ENCODE results near the gene ZFP14. TPM values are rescaled to one million over a fixed set of nuclear protein-coding genes. Genes with fewer than 3 reads are reported as not detected.

ZFP14 gene
- total RNA-seq, 1 donor from 2014 or later = 2.5 TPM

- Histone ChIP-seq H3K36me3 (ENCODE audit: control insufficient read depth, insufficient read depth, low read length) (no peaks in the 10 kb centered on the region), H3K27me3 (ENCODE audit: control insufficient read depth, insufficient read depth, low read length) (peaks cover 2% of the 10 kb centered on the region), H3K4me3 (ENCODE audit: low read depth, low read length) (peak overlapping the region; percentile 70)
- TF ChIP-seq CTCF (IDR thresholded peaks at IDR 0.05; ENCODE audit: insufficient read depth, low read length, poor library complexity, severe bottlenecking) = no peak
- DNase-seq (ENCODE audit: low read depth) = no peak
Observed at GRCh38 chr19:36417752-36418286, 38.8 kb upstream of the ZFP14 start.

GRCh38 chr19:36409841-36410240 lies 30.8 kb upstream of the ZFP14 start:
- TF ChIP-seq CTCF (IDR thresholded peaks at IDR 0.05; ENCODE audit: insufficient read depth, low read length, poor library complexity, severe bottlenecking) = no peak
- DNase-seq (ENCODE audit: low read depth) = no peak

GRCh38 chr19:36408101-36408500 lies 29.1 kb upstream of the ZFP14 start:
- H3K36me3 ChIP-seq (ENCODE audit: control insufficient read depth, insufficient read depth, low read length) = no peaks in the 10 kb centered on the region
- DNase-seq (ENCODE audit: low read depth) = no peak
- no peaks in the 10 kb centered on the region for H3K27me3 ChIP-seq (ENCODE audit: control insufficient read depth, insufficient read depth, low read length)
- no peak overlapping the region for H3K4me3 ChIP-seq (ENCODE audit: low read depth, low read length)
- no peak for TF ChIP-seq CTCF (IDR thresholded peaks at IDR 0.05; ENCODE audit: insufficient read depth, low read length, poor library complexity, severe bottlenecking)

More at GRCh38 chr19:36409841-36410240, 30.8 kb upstream of the ZFP14 start:
- no peaks in the 10 kb centered on the region for H3K36me3 ChIP-seq (ENCODE audit: control insufficient read depth, insufficient read depth, low read length)
- H3K27me3 ChIP-seq (ENCODE audit: control insufficient read depth, insufficient read depth, low read length) = no peaks in the 10 kb centered on the region
- no peak overlapping the region for H3K4me3 ChIP-seq (ENCODE audit: low read depth, low read length)

- Histone ChIP-seq H3K36me3 (ENCODE audit: control insufficient read depth, insufficient read depth, low read length) (no peaks in the 10 kb centered on the region), H3K27me3 (ENCODE audit: control insufficient read depth, insufficient read depth, low read length) (no peaks in the 10 kb centered on the region), H3K4me3 (ENCODE audit: low read depth, low read length) (no peak overlapping the region)
- TF ChIP-seq CTCF (IDR thresholded peaks at IDR 0.05; ENCODE audit: insufficient read depth, low read length, poor library complexity, severe bottlenecking) = no peak
- DNase-seq (ENCODE audit: low read depth) = no peak
Observed at GRCh38 chr19:36404498-36404897, 25.5 kb upstream of the ZFP14 start.

- Histone ChIP-seq H3K36me3 (ENCODE audit: control insufficient read depth, insufficient read depth, low read length) (no peaks in the 10 kb centered on the region), H3K27me3 (ENCODE audit: control insufficient read depth, insufficient read depth, low read length) (no peaks in the 10 kb centered on the region), H3K4me3 (ENCODE audit: low read depth, low read length) (no peak overlapping the region)
- TF ChIP-seq CTCF (IDR thresholded peaks at IDR 0.05; ENCODE audit: insufficient read depth, low read length, poor library complexity, severe bottlenecking) = no peak
- DNase-seq (ENCODE audit: low read depth) = no peak
Observed at GRCh38 chr19:36401475-36401874, 22.5 kb upstream of the ZFP14 start.

- TF ChIP-seq CTCF (IDR thresholded peaks at IDR 0.05; ENCODE audit: insufficient read depth, low read length, poor library complexity, severe bottlenecking) = no peak
- H3K4me3 ChIP-seq (ENCODE audit: low read depth, low read length) = no peak overlapping the region
- no peaks in the 10 kb centered on the region for H3K27me3 ChIP-seq (ENCODE audit: control insufficient read depth, insufficient read depth, low read length)
- peaks cover 2% of the 10 kb centered on the region for H3K36me3 ChIP-seq (ENCODE audit: control insufficient read depth, insufficient read depth, low read length)
- DNase-seq (ENCODE audit: low read depth) = no peak
Observed at GRCh38 chr19:36398571-36398970, 19.6 kb upstream of the ZFP14 start.
